Fibroblast of skin of right quadriceps (primary cell): Measurements from ENCODE around the gene ATF1.

Experiments used
- DNase-seq: peaks from one replicate; pipeline ENCODE4 v3.0.0-alpha.2; 2013

The ATF1 gene

GRCh38 chr12:50763639-50764285 is at the start of gene ATF1:
Gene ATF1 (plus strand): TSS chr12:50764101. CDS start chr12:50780146, 16,045 bp downstream.
- DNase-seq, result peak; percentile 93

- DNase-seq, result no peak
Measured at GRCh38 chr12:50715174-50715573, 48.7 kb upstream of the ATF1 start.

- DNase-seq, result no peak
Measured at GRCh38 chr12:50718760-50719159, 45.1 kb upstream of the ATF1 start.

GRCh38 chr12:50720085-50720484 is 43.8 kb upstream of the ATF1 start:
- DNase-seq, result no peak

GRCh38 chr12:50720501-50720900 is 43.4 kb upstream of the ATF1 start:
- no peak for DNase-seq

GRCh38 chr12:50723865-50724264 is 40.0 kb upstream of the ATF1 start:
- DNase-seq, result no peak

GRCh38 chr12:50725011-50725942 is 38.6 kb upstream of the ATF1 start:
- DNase-seq, result peak; percentile 33

GRCh38 chr12:50727466-50727865 is 36.4 kb upstream of the ATF1 start:
- DNase-seq, result no peak

GRCh38 chr12:50728417-50728816 is 35.5 kb upstream of the ATF1 start:
- no peak for DNase-seq

- DNase-seq, result no peak
Measured at GRCh38 chr12:50728841-50729240, 35.1 kb upstream of the ATF1 start.

- peak; percentile 80 for DNase-seq
Measured at GRCh38 chr12:50732591-50732990, 31.3 kb upstream of the ATF1 start.

GRCh38 chr12:50733706-50734105 is 30.2 kb upstream of the ATF1 start:
- no peak for DNase-seq

- peak; percentile 38 for DNase-seq
Measured at GRCh38 chr12:50734409-50735263, 29.3 kb upstream of the ATF1 start.

- no peak for DNase-seq
Measured at GRCh38 chr12:50739611-50740010, 24.3 kb upstream of the ATF1 start.

GRCh38 chr12:50740307-50740706 is 23.6 kb upstream of the ATF1 start:
- no peak for DNase-seq

GRCh38 chr12:50742776-50743175 is 21.1 kb upstream of the ATF1 start:
- DNase-seq, result no peak

GRCh38 chr12:50745861-50746260 is 18.0 kb upstream of the ATF1 start:
- DNase-seq, result no peak

- DNase-seq, result no peak
Measured at GRCh38 chr12:50746431-50746830, 17.5 kb upstream of the ATF1 start.

- DNase-seq, result no peak
Measured at GRCh38 chr12:50747817-50748216, 16.1 kb upstream of the ATF1 start.

- no peak for DNase-seq
Measured at GRCh38 chr12:50749459-50749882, 14.4 kb upstream of the ATF1 start.

- DNase-seq, result no peak
Measured at GRCh38 chr12:50750366-50750765, 13.5 kb upstream of the ATF1 start.

GRCh38 chr12:50751948-50752721 is 11.8 kb upstream of the ATF1 start:
- DNase-seq, result no peak
